ENCODE measurements around the gene FAM170B.

The FAM170B gene

DNA sequence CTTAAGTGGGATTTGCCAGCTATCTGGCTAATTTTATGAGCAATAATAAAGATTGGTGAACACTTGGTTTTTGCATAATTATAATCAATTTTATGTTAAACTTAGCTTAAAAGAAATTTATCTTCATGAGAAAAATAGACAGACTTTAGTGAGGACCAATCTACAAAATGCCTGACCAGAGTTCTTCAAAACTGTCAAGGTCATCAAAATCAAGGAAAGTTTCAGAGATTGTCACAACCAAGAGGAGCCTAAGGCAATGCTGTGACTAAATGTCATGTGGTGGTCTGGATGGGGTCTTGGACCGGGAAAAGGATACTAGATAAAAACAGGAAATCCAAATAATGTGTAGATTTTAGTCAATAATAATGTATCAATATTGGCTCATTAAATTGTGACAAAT, 17.7 kb upstream of the FAM170B start:
- WGBS, 2 donors (ENCODE audit: extremely low coverage in 2 of 2, insufficient read length in 2 of 2, insufficient replicate concordance in 1 of 2) = no CpG with 5 or more reads among the region's 1 CpG
- no peaks in the 10 kb centered on the region for H3K36me3 ChIP-seq (replicated peaks in 1 of 2; ENCODE audit: control insufficient read depth in 2 of 2, insufficient read depth in 2 of 2, low read length in 2 of 2)
- peaks cover 0 to 2% of the 10 kb centered on the region in 2 donors for H3K9me3 ChIP-seq (replicated peaks in 1 of 2; ENCODE audit: control insufficient read depth in 2 of 2, insufficient read depth in 1 of 2, low read depth in 1 of 2, low read length in 2 of 2)
- no peak overlapping the region for H2AK5ac ChIP-seq (ENCODE audit: low read depth, low read length)
- no peak overlapping the region for H3K14ac ChIP-seq (ENCODE audit: low read length)
- DNase-seq (ENCODE audit: low spot score) = no peak
- no peak overlapping the region for H2BK120ac ChIP-seq (ENCODE audit: low read depth, low read length)
- no peak overlapping the region for H4K91ac ChIP-seq (ENCODE audit: low read depth, low read length, poor library complexity)
- H3K4ac ChIP-seq (ENCODE audit: low read length) = no peak overlapping the region
- no peak overlapping the region for H3K9ac ChIP-seq (ENCODE audit: low read depth, low read length, poor library complexity)
- H2BK12ac ChIP-seq (ENCODE audit: low read length) = no peak overlapping the region
- no peak overlapping the region for H2BK15ac ChIP-seq (ENCODE audit: low read length)
- H3K27me3 ChIP-seq (ENCODE audit: control insufficient read depth in 3 of 3, insufficient read depth in 3 of 3, low read depth in 1 of 3, low read length in 3 of 3) = peaks cover 0 to 12% (median 0%) of the 10 kb centered on the region in 3 experiments
- no peak overlapping the region for H3K18ac ChIP-seq (ENCODE audit: low read length)
- no peaks in the 10 kb centered on the region for H3K4me1 ChIP-seq (ENCODE audit: control insufficient read depth in 2 of 2, insufficient read depth in 1 of 2, low read depth in 1 of 2, low read length in 2 of 2)
- no peak overlapping the region for H2AFZ ChIP-seq (ENCODE audit: low read length)
- no peaks in the 10 kb centered on the region for H3K79me1 ChIP-seq (ENCODE audit: low read depth, low read length)
- no peak overlapping the region for H3K27ac ChIP-seq (replicated peaks; ENCODE audit: low read length)
- H4K8ac ChIP-seq (ENCODE audit: low read depth, low read length) = no peak overlapping the region
- H3K4me2 ChIP-seq (ENCODE audit: insufficient read depth, low read length, poor library complexity, severe bottlenecking) = no peak overlapping the region
- H2BK5ac ChIP-seq (ENCODE audit: low read length) = no peak overlapping the region
- no peak overlapping the region for H3K4me3 ChIP-seq (ENCODE audit: low read length in 2 of 2)
- H3K23ac ChIP-seq (ENCODE audit: low read depth, low read length, poor library complexity) = no peak overlapping the region

DNA sequence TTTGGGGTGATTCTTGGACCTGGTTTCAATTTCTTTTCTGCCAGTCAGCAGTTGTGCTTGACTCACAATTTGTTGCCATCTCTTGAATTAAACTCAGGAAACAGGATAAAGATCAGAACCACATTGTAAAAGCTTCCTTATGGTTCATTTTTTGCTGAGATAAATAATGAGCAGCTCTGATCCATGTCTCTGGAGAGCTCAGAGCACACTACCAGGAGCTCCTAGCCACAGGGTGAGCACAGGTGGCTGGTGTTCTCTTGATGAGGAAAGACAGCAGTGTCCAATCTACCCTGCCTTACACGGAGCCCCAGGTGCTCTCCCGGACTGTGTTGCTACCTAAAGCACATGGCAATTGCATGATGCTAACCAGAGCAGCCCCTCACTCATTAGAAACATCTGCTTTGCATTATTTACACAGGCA, 17.2 kb upstream of the FAM170B start:
- no peaks in the 10 kb centered on the region for H3K4me1 ChIP-seq (ENCODE audit: control insufficient read depth in 2 of 2, insufficient read depth in 1 of 2, low read depth in 1 of 2, low read length in 2 of 2)
- no peak overlapping the region for H3K23ac ChIP-seq (ENCODE audit: low read depth, low read length, poor library complexity)
- no peak overlapping the region for H3K4me2 ChIP-seq (ENCODE audit: insufficient read depth, low read length, poor library complexity, severe bottlenecking)
- H3K9me3 ChIP-seq (replicated peaks in 1 of 2; ENCODE audit: control insufficient read depth in 2 of 2, insufficient read depth in 1 of 2, low read depth in 1 of 2, low read length in 2 of 2) = peaks cover 0 to 2% of the 10 kb centered on the region in 2 donors
- no peaks in the 10 kb centered on the region for H3K36me3 ChIP-seq (replicated peaks in 1 of 2; ENCODE audit: control insufficient read depth in 2 of 2, insufficient read depth in 2 of 2, low read length in 2 of 2)
- H2BK5ac ChIP-seq (ENCODE audit: low read length) = no peak overlapping the region
- peaks cover 0 to 11% (median 0%) of the 10 kb centered on the region in 3 experiments for H3K27me3 ChIP-seq (ENCODE audit: control insufficient read depth in 3 of 3, insufficient read depth in 3 of 3, low read depth in 1 of 3, low read length in 3 of 3)
- H3K4me3 ChIP-seq (ENCODE audit: low read length in 2 of 2) = no peak overlapping the region
- H2BK15ac ChIP-seq (ENCODE audit: low read length) = no peak overlapping the region
- H3K79me1 ChIP-seq (ENCODE audit: low read depth, low read length) = no peaks in the 10 kb centered on the region
- no peak overlapping the region for H3K4ac ChIP-seq (ENCODE audit: low read length)
- no peak overlapping the region for H3K14ac ChIP-seq (ENCODE audit: low read length)
- no peak overlapping the region for H3K9ac ChIP-seq (ENCODE audit: low read depth, low read length, poor library complexity)
- H2AFZ ChIP-seq (ENCODE audit: low read length) = no peak overlapping the region
- no peak overlapping the region for H3K27ac ChIP-seq (replicated peaks; ENCODE audit: low read length)
- WGBS, 2 donors (ENCODE audit: extremely low coverage in 2 of 2, insufficient read length in 2 of 2, insufficient replicate concordance in 1 of 2) = no CpG with 5 or more reads among the region's 2 CpGs
- H2BK12ac ChIP-seq (ENCODE audit: low read length) = no peak overlapping the region
- no peak overlapping the region for H3K18ac ChIP-seq (ENCODE audit: low read length)
- H2BK120ac ChIP-seq (ENCODE audit: low read depth, low read length) = no peak overlapping the region
- no peak overlapping the region for H4K91ac ChIP-seq (ENCODE audit: low read depth, low read length, poor library complexity)
- no peak overlapping the region for H2AK5ac ChIP-seq (ENCODE audit: low read depth, low read length)
- DNase-seq (ENCODE audit: low spot score) = no peak
- no peak overlapping the region for H4K8ac ChIP-seq (ENCODE audit: low read depth, low read length)

DNA sequence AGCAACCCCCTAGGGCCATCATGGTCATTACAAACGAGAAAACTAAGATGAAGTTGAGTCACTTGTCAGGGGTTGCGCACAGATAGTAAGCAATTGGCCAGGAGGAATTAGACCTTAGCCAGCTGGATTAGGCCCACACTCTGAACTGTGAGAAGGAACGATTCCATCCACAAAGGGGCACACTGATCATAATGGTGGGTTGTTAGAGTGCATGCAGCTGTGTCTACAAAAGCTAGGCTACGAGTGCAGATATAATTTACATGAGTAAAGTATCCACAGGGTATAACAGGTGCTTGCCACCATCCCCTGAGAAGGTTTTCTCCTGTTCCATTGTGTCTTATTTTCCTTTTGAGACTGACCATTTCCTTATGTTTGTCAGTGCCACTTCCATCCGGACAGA, 16.6 kb upstream of the FAM170B start:
- no peak overlapping the region for H3K27ac ChIP-seq (replicated peaks; ENCODE audit: low read length)
- H3K4me1 ChIP-seq (ENCODE audit: control insufficient read depth in 2 of 2, insufficient read depth in 1 of 2, low read depth in 1 of 2, low read length in 2 of 2) = no peaks in the 10 kb centered on the region
- H2BK5ac ChIP-seq (ENCODE audit: low read length) = no peak overlapping the region
- H2BK15ac ChIP-seq (ENCODE audit: low read length) = no peak overlapping the region
- H3K14ac ChIP-seq (ENCODE audit: low read length) = no peak overlapping the region
- H4K8ac ChIP-seq (ENCODE audit: low read depth, low read length) = no peak overlapping the region
- no peak overlapping the region for H2AFZ ChIP-seq (ENCODE audit: low read length)
- no peak for DNase-seq (ENCODE audit: low spot score)
- no peak overlapping the region for H3K23ac ChIP-seq (ENCODE audit: low read depth, low read length, poor library complexity)
- H3K36me3 ChIP-seq (replicated peaks in 1 of 2; ENCODE audit: control insufficient read depth in 2 of 2, insufficient read depth in 2 of 2, low read length in 2 of 2) = no peaks in the 10 kb centered on the region
- H3K27me3 ChIP-seq (ENCODE audit: control insufficient read depth in 3 of 3, insufficient read depth in 3 of 3, low read depth in 1 of 3, low read length in 3 of 3) = peaks cover 0 to 11% (median 0%) of the 10 kb centered on the region in 3 experiments
- peaks cover 0 to 2% of the 10 kb centered on the region in 2 donors for H3K9me3 ChIP-seq (replicated peaks in 1 of 2; ENCODE audit: control insufficient read depth in 2 of 2, insufficient read depth in 1 of 2, low read depth in 1 of 2, low read length in 2 of 2)
- H3K79me1 ChIP-seq (ENCODE audit: low read depth, low read length) = no peaks in the 10 kb centered on the region
- no peak overlapping the region for H3K4ac ChIP-seq (ENCODE audit: low read length)
- no CpG with 5 or more reads among the region's 5 CpGs for WGBS, 2 donors (ENCODE audit: extremely low coverage in 2 of 2, insufficient read length in 2 of 2, insufficient replicate concordance in 1 of 2)
- no peak overlapping the region for H3K9ac ChIP-seq (ENCODE audit: low read depth, low read length, poor library complexity)
- H2BK120ac ChIP-seq (ENCODE audit: low read depth, low read length) = no peak overlapping the region
- no peak overlapping the region for H4K91ac ChIP-seq (ENCODE audit: low read depth, low read length, poor library complexity)
- H2BK12ac ChIP-seq (ENCODE audit: low read length) = no peak overlapping the region
- H3K18ac ChIP-seq (ENCODE audit: low read length) = no peak overlapping the region
- no peak overlapping the region for H3K4me3 ChIP-seq (ENCODE audit: low read length in 2 of 2)
- no peak overlapping the region for H2AK5ac ChIP-seq (ENCODE audit: low read depth, low read length)
- H3K4me2 ChIP-seq (ENCODE audit: insufficient read depth, low read length, poor library complexity, severe bottlenecking) = no peak overlapping the region

DNA sequence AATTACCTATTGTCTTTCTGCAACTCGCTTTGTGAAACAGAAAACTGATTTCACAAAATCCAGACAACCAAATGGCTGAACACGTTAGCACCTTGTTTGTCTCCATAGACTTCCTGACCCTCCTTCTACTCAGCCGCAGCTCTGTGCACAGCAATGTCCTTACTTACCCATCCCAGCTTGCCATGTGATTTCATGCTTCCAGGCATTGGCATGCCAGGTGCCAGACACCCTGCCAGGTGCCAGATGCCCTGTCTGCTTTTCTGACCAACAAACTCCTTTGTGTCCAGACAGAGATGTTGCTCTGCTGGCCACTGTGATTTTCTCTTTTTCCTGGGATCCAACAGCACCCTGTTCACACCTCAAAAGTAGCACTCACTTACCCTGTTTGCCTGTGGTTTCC, 16.1 kb upstream of the FAM170B start:
- Histone ChIP-seq H2BK5ac (ENCODE audit: low read length) (no peak overlapping the region), H3K4ac (ENCODE audit: low read length) (no peak overlapping the region), H2BK12ac (ENCODE audit: low read length) (no peak overlapping the region), H3K4me3 (ENCODE audit: low read length in 2 of 2) (no peak overlapping the region), H3K27ac (replicated peaks; ENCODE audit: low read length) (no peak overlapping the region), H3K4me1 (ENCODE audit: control insufficient read depth in 2 of 2, insufficient read depth in 1 of 2, low read depth in 1 of 2, low read length in 2 of 2) (no peaks in the 10 kb centered on the region), H2BK120ac (ENCODE audit: low read depth, low read length) (no peak overlapping the region), H2BK15ac (ENCODE audit: low read length) (no peak overlapping the region), H3K27me3 (ENCODE audit: control insufficient read depth in 3 of 3, insufficient read depth in 3 of 3, low read depth in 1 of 3, low read length in 3 of 3) (peaks cover 0 to 7% (median 0%) of the 10 kb centered on the region in 3 experiments), H3K9ac (ENCODE audit: low read depth, low read length, poor library complexity) (no peak overlapping the region), H3K18ac (ENCODE audit: low read length) (no peak overlapping the region), H2AK5ac (ENCODE audit: low read depth, low read length) (no peak overlapping the region), H3K4me2 (ENCODE audit: insufficient read depth, low read length, poor library complexity, severe bottlenecking) (no peak overlapping the region), H3K23ac (ENCODE audit: low read depth, low read length, poor library complexity) (no peak overlapping the region), H3K79me1 (ENCODE audit: low read depth, low read length) (no peaks in the 10 kb centered on the region), H2AFZ (ENCODE audit: low read length) (no peak overlapping the region), H3K36me3 (replicated peaks in 1 of 2; ENCODE audit: control insufficient read depth in 2 of 2, insufficient read depth in 2 of 2, low read length in 2 of 2) (no peaks in the 10 kb centered on the region), H4K91ac (ENCODE audit: low read depth, low read length, poor library complexity) (no peak overlapping the region), H4K8ac (ENCODE audit: low read depth, low read length) (no peak overlapping the region), H3K9me3 (replicated peaks in 1 of 2; ENCODE audit: control insufficient read depth in 2 of 2, insufficient read depth in 1 of 2, low read depth in 1 of 2, low read length in 2 of 2) (peaks cover 0 to 2% of the 10 kb centered on the region in 2 donors), H3K14ac (ENCODE audit: low read length) (no peak overlapping the region)
- no CpG with 5 or more reads among the region's 3 CpGs for WGBS, 2 donors (ENCODE audit: extremely low coverage in 2 of 2, insufficient read length in 2 of 2, insufficient replicate concordance in 1 of 2)
- DNase-seq (ENCODE audit: low spot score) = no peak
